GM19023 (cell line): Measurements from ENCODE around the gene GABRE.
"Not testable (repeated sequence)": the region's sequence is repeated elsewhere in the genome, so short reads cannot be mapped to it uniquely, and the experiment has no call there.

Experiments used
- ATAC-seq: cut with Tn5 transposase; IDR thresholded peaks from one replicate; pipeline ENCODE4 v1.9.1; 2021; ENCODE audit warnings: mild to moderate bottlenecking, moderate library complexity; ENCODE audit not compliant: unreplicated experiment

GABRE gene

GRCh38 chrX:151970661-151971060 is 3.8 kb downstream of the GABRE start:
- no peak for ATAC-seq

GRCh38 chrX:151970027-151970426 is 4.4 kb downstream of the GABRE start:
- ATAC-seq, result no peak

- no peak for ATAC-seq
Observed at GRCh38 chrX:151966236-151966635, 8.2 kb downstream of the GABRE start.

GRCh38 chrX:151962034-151962433 is 12.4 kb downstream of the GABRE start:
- ATAC-seq, result no peak

DNA sequence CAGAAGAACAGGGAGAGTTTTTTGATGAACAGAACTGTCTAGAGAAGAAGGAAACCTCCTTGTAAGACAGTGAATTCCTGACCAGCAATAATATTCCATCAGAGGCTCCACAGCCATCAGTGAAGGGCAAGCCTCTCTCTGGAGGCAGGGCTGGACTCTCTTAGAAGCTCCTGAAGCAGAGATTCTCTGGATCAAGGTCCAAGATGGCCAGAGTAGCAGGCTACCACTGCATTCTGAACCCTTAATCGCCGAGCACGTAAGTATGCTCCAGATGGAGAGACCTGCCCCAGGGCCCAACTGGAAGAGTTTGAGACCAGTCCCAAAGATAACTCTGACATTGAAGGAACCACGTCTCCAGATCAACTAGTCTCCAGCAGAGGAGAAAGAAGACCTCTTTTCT is 16.4 kb downstream of the GABRE start:
- ATAC-seq, result no peak

DNA sequence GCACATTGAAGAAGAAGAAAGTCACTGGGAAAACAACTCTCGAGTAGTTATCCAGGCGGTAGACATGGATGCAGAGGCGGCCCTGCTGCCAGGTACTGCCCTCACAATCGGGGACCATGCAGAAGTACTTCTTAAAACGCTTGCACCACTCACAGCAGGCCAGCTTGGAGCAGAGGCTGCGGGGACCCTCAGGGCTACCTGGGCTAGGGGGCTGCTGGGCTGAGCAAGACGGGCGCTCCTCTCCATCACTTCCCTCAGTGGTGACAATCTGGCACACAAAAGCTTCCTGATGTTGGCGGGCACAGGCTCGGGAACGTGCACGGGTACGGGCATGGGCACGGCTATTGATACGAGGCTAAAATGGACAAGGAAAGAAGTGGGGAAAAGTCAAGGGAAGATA is 19.7 kb downstream of the GABRE start:
- no peak for ATAC-seq

DNA sequence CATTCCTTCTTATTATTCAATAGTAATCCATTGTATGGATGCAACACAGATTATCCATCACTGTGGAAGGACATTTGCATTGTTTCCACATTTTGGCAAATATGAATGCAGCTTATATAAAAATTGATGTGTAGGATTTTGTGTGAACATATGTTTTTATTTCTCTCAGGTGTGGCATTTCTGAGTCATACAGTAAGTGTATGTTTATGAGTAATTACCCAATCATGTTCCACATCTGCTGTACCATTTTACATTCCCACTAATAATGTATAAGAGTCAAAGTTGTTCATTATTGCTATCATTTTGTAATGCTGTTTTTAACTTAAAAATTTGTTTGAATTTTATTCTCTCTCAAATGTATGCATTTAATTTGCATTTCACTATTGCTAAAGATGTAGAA is 36.3 kb downstream of the GABRE start:
- ATAC-seq, result no peak

- ATAC-seq, result no peak
Observed at GRCh38 chrX:151935358-151935757, 39.1 kb downstream of the GABRE start.

GRCh38 chrX:151929126-151929525 is 45.4 kb downstream of the GABRE start:
- no peak for ATAC-seq

DNA sequence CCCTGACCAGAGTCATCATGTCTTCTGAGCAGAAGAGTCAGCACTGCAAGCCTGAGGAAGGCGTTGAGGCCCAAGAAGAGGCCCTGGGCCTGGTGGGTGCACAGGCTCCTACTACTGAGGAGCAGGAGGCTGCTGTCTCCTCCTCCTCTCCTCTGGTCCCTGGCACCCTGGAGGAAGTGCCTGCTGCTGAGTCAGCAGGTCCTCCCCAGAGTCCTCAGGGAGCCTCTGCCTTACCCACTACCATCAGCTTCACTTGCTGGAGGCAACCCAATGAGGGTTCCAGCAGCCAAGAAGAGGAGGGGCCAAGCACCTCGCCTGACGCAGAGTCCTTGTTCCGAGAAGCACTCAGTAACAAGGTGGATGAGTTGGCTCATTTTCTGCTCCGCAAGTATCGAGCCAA is 50.8 kb downstream of the GABRE start:
- no peak for ATAC-seq

DNA sequence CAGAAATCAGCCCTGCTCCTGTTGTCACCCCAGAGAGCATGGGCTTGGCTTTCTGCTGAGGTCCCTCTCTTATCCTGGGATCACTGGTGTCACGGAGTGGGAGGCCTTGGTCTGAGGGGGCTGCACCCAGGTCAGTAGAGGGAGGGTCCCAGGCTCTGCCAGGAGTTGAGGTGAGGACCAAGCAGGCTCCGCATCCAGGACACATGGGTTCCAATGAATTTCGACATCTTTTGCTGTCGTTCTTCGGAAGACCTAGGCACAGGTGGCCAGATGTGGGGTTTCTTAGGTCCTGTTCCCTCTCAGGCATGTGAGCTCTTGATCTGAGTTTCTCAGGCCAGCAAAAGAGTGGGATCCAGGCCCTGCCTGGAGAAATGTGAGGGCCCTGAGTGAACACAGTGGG is 51.8 kb downstream of the GABRE start:
- ATAC-seq, result no peak

DNA sequence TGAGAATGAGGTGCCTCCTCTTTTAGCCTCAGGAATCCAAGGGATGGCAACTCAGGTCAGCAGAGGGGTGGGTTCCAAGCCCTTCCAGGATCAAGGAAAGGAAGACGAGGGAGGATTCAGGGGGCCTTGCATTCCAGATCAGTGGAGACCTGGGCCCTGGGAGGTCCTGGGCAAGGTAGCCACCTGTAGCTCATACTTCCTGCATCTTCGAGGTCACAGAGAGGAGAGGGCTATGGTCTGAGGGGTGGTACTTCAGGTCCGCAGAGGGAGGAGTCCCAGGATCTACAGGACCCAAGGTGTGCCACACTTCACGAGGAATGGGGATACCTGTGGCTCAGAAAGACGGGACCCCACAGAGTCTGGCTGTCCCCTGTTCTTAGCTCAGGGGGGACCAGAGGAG is 52.6 kb downstream of the GABRE start:
- no peak for ATAC-seq

DNA sequence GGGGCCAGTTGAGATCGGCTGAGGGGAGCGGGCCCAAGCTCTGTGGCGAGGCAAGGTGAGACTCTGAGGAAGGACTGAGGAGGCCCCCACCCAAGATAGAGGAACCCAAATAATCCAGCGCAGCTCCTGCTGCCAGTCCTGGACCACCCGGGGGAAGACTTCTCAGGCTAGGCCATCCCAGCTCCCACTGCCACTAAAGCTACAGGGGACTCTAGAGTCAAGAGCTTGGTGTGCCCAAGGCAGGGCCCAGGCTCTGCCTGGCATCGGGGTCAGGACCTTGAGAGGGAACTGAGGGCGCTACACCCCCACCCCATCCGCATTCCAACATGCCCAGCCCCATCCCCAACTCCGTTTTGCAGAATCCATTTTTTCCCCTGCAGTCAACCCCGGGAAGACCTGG is 53.2 kb downstream of the GABRE start:
- no peak for ATAC-seq

DNA sequence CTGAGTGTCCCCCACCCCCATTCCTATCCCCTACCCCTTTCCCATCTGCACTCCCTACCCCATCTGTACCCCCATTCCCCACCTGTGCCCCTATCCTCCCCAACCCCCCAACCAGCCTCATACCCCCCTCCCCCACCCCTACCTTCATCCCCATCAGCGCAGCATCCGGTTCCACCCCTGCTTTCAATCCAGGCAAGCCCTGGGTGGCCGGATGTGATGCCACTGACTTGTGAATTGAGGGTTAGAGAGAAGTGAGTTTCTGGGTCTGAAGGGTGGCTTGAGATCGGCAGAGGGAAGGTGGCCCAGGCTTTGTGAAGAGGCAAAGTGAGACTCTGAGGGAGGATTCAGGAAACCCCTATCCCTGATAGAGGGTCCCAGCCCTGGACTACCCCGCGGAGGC is 53.9 kb downstream of the GABRE start:
- ATAC-seq, result no peak

GRCh38 chrX:151920101-151920500 is 54.4 kb downstream of the GABRE start:
- no peak for ATAC-seq

DNA sequence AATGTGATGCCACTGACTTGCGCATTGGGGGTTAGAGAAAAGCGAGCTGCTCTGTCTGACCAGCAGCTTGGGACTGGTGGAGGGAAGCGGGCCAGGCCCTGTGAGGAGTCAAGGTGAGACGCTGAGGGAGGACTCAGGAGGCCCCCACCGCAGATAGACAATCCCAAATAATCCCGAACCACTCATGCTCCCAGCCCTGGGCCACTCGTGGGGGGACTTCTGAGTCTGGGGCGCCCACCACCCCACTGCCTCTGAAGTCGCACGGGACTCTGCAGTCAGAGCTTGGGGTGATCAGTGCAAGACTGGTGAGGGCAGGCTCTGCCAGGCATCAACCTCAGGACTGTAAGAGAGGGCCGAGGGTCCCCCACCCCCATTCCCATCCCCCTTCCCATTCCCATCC is 54.9 kb downstream of the GABRE start:
- no peak for ATAC-seq

DNA sequence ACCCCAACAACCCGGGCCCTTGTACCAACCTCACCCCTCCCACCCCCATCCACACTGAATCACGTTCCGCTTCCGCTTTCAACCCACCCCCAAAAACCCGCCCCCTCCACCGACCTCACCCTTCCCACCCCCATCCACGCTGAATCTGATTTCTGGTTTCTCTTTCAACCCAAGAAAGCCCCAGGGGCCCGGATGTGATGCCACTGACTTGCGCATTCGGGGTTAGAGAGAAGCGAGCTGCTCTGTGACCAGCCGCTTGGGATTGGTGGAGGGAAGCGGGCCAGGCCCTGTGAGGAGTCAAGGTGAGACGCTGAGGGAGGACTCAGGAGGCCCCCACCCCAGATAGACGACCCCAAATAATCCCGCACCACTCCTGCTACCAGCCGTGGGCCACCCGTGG is 55.7 kb downstream of the GABRE start:
- not testable (repeated sequence) for ATAC-seq

GRCh38 chrX:151912780-151913179 is 61.7 kb downstream of the GABRE start, which contains the start of gene MAGEA4:
MAGEA4 (plus strand) TSS chrX:151912889; CDS start chrX:151923665, 10,776 bp downstream.
- no peak for ATAC-seq

DNA sequence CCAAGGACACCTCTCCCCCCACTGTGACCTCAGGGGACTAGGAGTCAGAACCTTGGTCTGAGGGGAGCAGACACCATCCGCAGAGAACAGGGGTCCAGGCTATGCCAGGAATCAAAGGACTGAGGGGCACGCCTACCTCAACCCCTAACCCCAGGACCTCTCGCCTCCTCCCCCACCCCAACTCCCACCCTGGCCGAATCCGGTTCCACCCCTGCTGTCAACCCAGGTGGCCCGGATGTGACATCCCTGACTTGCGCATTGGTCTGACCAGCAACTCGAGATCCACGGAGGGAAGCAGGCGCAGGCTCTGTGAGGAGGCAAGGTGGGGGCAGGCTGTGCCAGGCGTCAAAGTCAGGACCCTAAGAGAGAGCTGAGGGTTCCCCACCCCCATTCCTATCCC is 62.3 kb downstream of the GABRE start:
- no peak for ATAC-seq

DNA sequence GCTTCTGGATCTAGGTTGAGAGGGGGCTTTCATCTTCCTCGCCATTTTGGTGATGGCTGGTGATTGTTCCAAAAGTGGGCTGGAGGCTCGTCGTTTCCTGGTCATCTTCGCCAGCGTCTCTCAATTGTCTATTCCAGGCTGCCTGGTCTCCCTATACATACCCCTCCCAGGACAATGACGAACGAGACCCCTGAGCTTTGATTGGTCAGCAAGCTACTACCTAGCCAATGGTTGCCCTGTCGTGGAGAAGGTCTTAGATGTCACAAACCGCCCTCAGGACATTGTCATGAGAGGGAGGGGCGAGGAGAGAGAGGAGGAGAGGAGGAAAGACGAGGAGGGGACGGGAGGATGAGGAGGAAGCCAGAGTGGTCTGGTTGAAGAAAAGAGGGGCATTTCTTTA is 69.5 kb downstream of the GABRE start:
- ATAC-seq, result no peak
